GM23338 (cell line): ENCODE measurements around the gene SERBP1. TPM values are rescaled to one million over a fixed set of nuclear protein-coding genes. Genes with fewer than 3 reads are reported as not detected.
"Not testable (repeated sequence)": the region's sequence is repeated elsewhere in the genome, so short reads cannot be mapped to it uniquely, and the experiment has no call there.

Source experiments
- ATAC-seq: fragments of 200-7000 bp; cut with Tn5 transposase; 3 replicates; pipeline ENCODE4 v1.9.1; 2020
- DNase-seq: peaks from one replicate; pipeline ENCODE4 v3.0.0-alpha.2; 2015; ENCODE audit warnings: low spot score
- H2AFZ ChIP-seq: fragments of 200-600 bp; sonication (generic); 2 replicates; pipeline ENCODE4 v1.8.0; 2016; ENCODE audit warnings: antibody characterized with exemption, mild to moderate bottlenecking, moderate library complexity
- H3F3A ChIP-seq: fragments of 200-600 bp; sonication (generic); replicated peaks from 2 replicates; pipeline ENCODE4 v1.8.0; 2017; ENCODE audit warnings: antibody characterized with exemption, mixed run types, low read depth
- H3K27ac ChIP-seq: fragments of 200-600 bp; sonication (generic); 2 replicates; pipeline ENCODE4 v1.6.1; 2016; ENCODE audit warnings: low read depth
- H3K27me3 ChIP-seq: fragments of 200-600 bp; sonication (generic); 2 replicates; pipeline ENCODE4 v1.8.0; 2016; ENCODE audit warnings: mild to moderate bottlenecking, mixed run types, moderate library complexity; ENCODE audit not compliant: insufficient read depth
- H3K36me3 ChIP-seq: fragments of 200-600 bp; sonication (generic); 2 replicates; pipeline ENCODE4 v1.8.0; 2016; ENCODE audit warnings: mild to moderate bottlenecking; ENCODE audit not compliant: insufficient read depth
- H3K4me1 ChIP-seq: fragments of 200-600 bp; sonication (generic); 2 replicates; pipeline ENCODE4 v1.8.0; 2016; ENCODE audit warnings: mild to moderate bottlenecking, moderate library complexity; ENCODE audit not compliant: insufficient read depth
- H3K4me2 ChIP-seq: fragments of 200-600 bp; sonication (generic); 2 replicates; pipeline ENCODE4 v1.7.1; 2017; ENCODE audit warnings: mixed run types
- H3K4me3 ChIP-seq: fragments of 200-600 bp; sonication (generic); 2 replicates; pipeline ENCODE4 v1.6.1; 2016; ENCODE audit warnings: mixed run types
- H3K79me2 ChIP-seq: fragments of 200-600 bp; sonication (generic); replicated peaks from 2 replicates; pipeline ENCODE4 v1.8.0; 2017; ENCODE audit warnings: mild to moderate bottlenecking; ENCODE audit not compliant: insufficient read depth
- H3K9me2 ChIP-seq: fragments of 200-600 bp; sonication (generic); 2 replicates; pipeline ENCODE4 v1.8.0; 2017; ENCODE audit not compliant: insufficient read depth
- H4K20me1 ChIP-seq: fragments of 200-600 bp; sonication (generic); replicated peaks from 2 replicates; pipeline ENCODE4 v1.8.0; 2017; ENCODE audit warnings: mild to moderate bottlenecking; ENCODE audit not compliant: insufficient read depth
- H3K27ac Mint-ChIP-seq: 2 replicates; pipeline ENCODE4 v1.8.0; 2020; ENCODE audit warnings: inconsistent platforms, mild to moderate bottlenecking, moderate library complexity, mixed read lengths
- H3K27me3 Mint-ChIP-seq: 3 replicates; pipeline ENCODE4 v1.8.0; 2022; ENCODE audit warnings: low read depth, mild to moderate bottlenecking, moderate library complexity, mixed read lengths, inconsistent platforms; ENCODE audit not compliant: insufficient read depth, poor library complexity
- H3K36me3 Mint-ChIP-seq: 3 replicates; pipeline ENCODE4 v1.8.0; 2021; ENCODE audit warnings: low read depth, mild to moderate bottlenecking, inconsistent platforms, moderate library complexity, mixed read lengths
- H3K4me1 Mint-ChIP-seq: 3 replicates; pipeline ENCODE4 v1.8.0; 2020; ENCODE audit warnings: mild to moderate bottlenecking, inconsistent platforms, mixed read lengths
- H3K4me3 Mint-ChIP-seq: 3 replicates; pipeline ENCODE4 v1.8.0; 2021; ENCODE audit warnings: moderate library complexity, mild to moderate bottlenecking, inconsistent platforms, mixed read lengths
- H3K9me3 Mint-ChIP-seq: 3 replicates; pipeline ENCODE4 v1.8.0; 2020; ENCODE audit warnings: moderate library complexity, mild to moderate bottlenecking, inconsistent platforms, mixed read lengths
- EZH2 ChIP-seq: fragments of 200-600 bp; sonication (generic); IDR thresholded peaks from one replicate; pipeline ENCODE4 v1.8.0; 2017; ENCODE audit warnings: antibody characterized with exemption, mild to moderate bottlenecking, low read depth; ENCODE audit not compliant: unreplicated experiment
- EZH2phosphoT487 ChIP-seq: fragments of 200-600 bp; sonication (generic); IDR thresholded peaks from one replicate; pipeline ENCODE4 v1.8.1; 2018; ENCODE audit warnings: antibody characterized with exemption; ENCODE audit not compliant: unreplicated experiment
- REST ChIP-seq: IDR thresholded peaks from one replicate; pipeline ENCODE4 v1.6.1; 2018; ENCODE audit warnings: antibody characterized with exemption; ENCODE audit not compliant: unreplicated experiment
- ZNF331 ChIP-seq: fragments of 250-450 bp; sonication (Bioruptor Pico); IDR thresholded peaks from 2 replicates; pipeline ENCODE4 v1.5.0; 2020; ENCODE audit warnings: low read depth, mild to moderate bottlenecking, moderate library complexity
- ZNF462 ChIP-seq: fragments of 250-450 bp; sonication (Bioruptor Pico); IDR thresholded peaks from 2 replicates; pipeline ENCODE4 v1.5.0; 2020; ENCODE audit warnings: mild to moderate bottlenecking, moderate library complexity
- polyA plus RNA-seq: library from polyadenylated mRNA; unstranded; fragments of >200 nt; fragmentation: Nextera tagmentation; extraction: Ambion mirVana; gene quantifications from 2 replicates; pipeline ENCODE4 v1.2.1, GENCODE V29; 2016
- total RNA-seq: library from RNA; depleted of rRNA; stranded (reverse); fragments of >200 nt; shearing (Covaris generic); gene quantifications from 2 replicates; pipeline ENCODE4 v1.2.3, GENCODE V29; 2014

The SERBP1 gene
- total and polyA plus RNA-seq, 2 experiments from 2014 or later, result 559 to 674 TPM

- no peak overlapping the region for H3K4me3 ChIP-seq
- no peaks in the 10 kb centered on the region for H3K27me3 ChIP-seq
- Mint-ChIP-seq H3K4me1 (peaks cover 10% of the 10 kb centered on the region; the same call in 2 of the 3 replicates), H3K9me3 (no peaks in the 10 kb centered on the region), H3K4me3 (no peak overlapping the region), H3K36me3 (peaks cover 95% of the 10 kb centered on the region), H3K27ac (no peak overlapping the region; the same call in 1 of the 2 replicates), H3K27me3 (no peaks in the 10 kb centered on the region)
- no peaks in the 10 kb centered on the region for H3K9me2 ChIP-seq
- H3K27ac ChIP-seq, result no peak overlapping the region
- ATAC-seq, result no peak
- no peak overlapping the region for H2AFZ ChIP-seq
- H3K36me3 ChIP-seq, result peaks cover 84% of the 10 kb centered on the region
- H4K20me1 ChIP-seq, result peaks cover 69% of the 10 kb centered on the region
- H3F3A ChIP-seq, result peaks cover 6% of the 10 kb centered on the region
- H3K4me1 ChIP-seq, result no peaks in the 10 kb centered on the region
- no peak for TF ChIP-seq EZH2
- no peak for TF ChIP-seq EZH2phosphoT487
- DNase-seq, result no peak
- H3K79me2 ChIP-seq, result peaks cover 70% of the 10 kb centered on the region
- no peak overlapping the region for H3K4me2 ChIP-seq
Measured at GRCh38 chr1:67414574-67414973, 15.6 kb downstream of the SERBP1 start.

GRCh38 chr1:67413101-67413500 lies 17.1 kb downstream of the SERBP1 start:
- not testable (repeated sequence) for H3K27ac Mint-ChIP-seq, ATAC-seq, H3K4me1 Mint-ChIP-seq, H3F3A ChIP-seq, H3K4me3 Mint-ChIP-seq, H3K27me3 ChIP-seq, DNase-seq, H3K27ac ChIP-seq, H3K4me2 ChIP-seq, H3K9me3 Mint-ChIP-seq, H3K4me3 ChIP-seq, H3K27me3 Mint-ChIP-seq, H2AFZ ChIP-seq, H3K4me1 ChIP-seq, H3K9me2 ChIP-seq
- H4K20me1 ChIP-seq, result peaks cover 54% of the 10 kb centered on the region
- peaks cover 85% of the 10 kb centered on the region for H3K36me3 Mint-ChIP-seq
- H3K79me2 ChIP-seq, result peaks cover 56% of the 10 kb centered on the region
- H3K36me3 ChIP-seq, result peaks cover 69% of the 10 kb centered on the region

GRCh38 chr1:67408148-67408547 lies 22.1 kb downstream of the SERBP1 start:
- H3K9me3 Mint-ChIP-seq, result no peaks in the 10 kb centered on the region
- Histone ChIP-seq H3F3A (peaks cover 4% of the 10 kb centered on the region), H3K4me3 (no peak overlapping the region), H3K27ac (no peak overlapping the region; the same call in 1 of the 2 replicates), H3K4me2 (no peak overlapping the region), H2AFZ (no peak overlapping the region), H3K9me2 (no peaks in the 10 kb centered on the region), H3K79me2 (peaks cover 7% of the 10 kb centered on the region; the same call in 1 of the 2 replicates), H4K20me1 (peaks cover 5% of the 10 kb centered on the region), H3K27me3 (no peaks in the 10 kb centered on the region), H3K4me1 (no peaks in the 10 kb centered on the region), H3K36me3 (peaks cover 23% of the 10 kb centered on the region)
- ATAC-seq, result no peak
- no peak overlapping the region for H3K4me3 Mint-ChIP-seq
- peaks cover 10% of the 10 kb centered on the region; the same call in 2 of the 3 replicates for H3K4me1 Mint-ChIP-seq
- no peak overlapping the region for H3K27ac Mint-ChIP-seq
- DNase-seq, result no peak
- no peaks in the 10 kb centered on the region for H3K27me3 Mint-ChIP-seq
- H3K36me3 Mint-ChIP-seq, result peaks cover 36% of the 10 kb centered on the region; the same call in 2 of the 3 replicates
- TF ChIP-seq EZH2phosphoT487, result no peak
- no peak for TF ChIP-seq ZNF462 (CRISPR knock-in tag)
- TF ChIP-seq ZNF331, result no peak
- no peak for TF ChIP-seq EZH2
- no peak for TF ChIP-seq REST
